GM10847 (cell line): ENCODE results near the gene PSME3IP1.

Experiments used
- POLR2A ChIP-seq: IDR thresholded peaks from 2 replicates; pipeline ENCODE4 v1.6.1; 2011; ENCODE audit not compliant: insufficient read length; ENCODE audit errors: extremely low read depth

The PSME3IP1 gene

DNA sequence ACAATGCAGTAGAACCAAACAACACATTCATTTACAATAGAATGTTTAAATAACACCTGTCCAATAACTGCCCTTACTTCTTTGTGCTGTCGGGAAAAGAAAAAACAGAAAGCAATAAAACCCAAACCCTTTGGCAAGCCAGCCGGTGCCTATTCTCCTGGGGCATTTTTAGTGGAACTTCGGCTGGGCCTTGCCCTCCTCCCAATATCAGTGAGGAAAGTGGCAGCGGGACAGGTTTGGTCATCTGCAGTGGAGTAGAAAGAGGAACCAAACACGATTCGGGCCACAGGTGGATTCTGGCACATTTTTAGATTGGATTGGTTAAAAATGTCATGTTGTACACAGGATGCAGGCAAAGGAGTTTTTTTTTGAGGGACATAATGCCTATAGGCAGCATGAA is 32.0 kb downstream of the PSME3IP1 start:
- no peak for TF ChIP-seq POLR2A

DNA sequence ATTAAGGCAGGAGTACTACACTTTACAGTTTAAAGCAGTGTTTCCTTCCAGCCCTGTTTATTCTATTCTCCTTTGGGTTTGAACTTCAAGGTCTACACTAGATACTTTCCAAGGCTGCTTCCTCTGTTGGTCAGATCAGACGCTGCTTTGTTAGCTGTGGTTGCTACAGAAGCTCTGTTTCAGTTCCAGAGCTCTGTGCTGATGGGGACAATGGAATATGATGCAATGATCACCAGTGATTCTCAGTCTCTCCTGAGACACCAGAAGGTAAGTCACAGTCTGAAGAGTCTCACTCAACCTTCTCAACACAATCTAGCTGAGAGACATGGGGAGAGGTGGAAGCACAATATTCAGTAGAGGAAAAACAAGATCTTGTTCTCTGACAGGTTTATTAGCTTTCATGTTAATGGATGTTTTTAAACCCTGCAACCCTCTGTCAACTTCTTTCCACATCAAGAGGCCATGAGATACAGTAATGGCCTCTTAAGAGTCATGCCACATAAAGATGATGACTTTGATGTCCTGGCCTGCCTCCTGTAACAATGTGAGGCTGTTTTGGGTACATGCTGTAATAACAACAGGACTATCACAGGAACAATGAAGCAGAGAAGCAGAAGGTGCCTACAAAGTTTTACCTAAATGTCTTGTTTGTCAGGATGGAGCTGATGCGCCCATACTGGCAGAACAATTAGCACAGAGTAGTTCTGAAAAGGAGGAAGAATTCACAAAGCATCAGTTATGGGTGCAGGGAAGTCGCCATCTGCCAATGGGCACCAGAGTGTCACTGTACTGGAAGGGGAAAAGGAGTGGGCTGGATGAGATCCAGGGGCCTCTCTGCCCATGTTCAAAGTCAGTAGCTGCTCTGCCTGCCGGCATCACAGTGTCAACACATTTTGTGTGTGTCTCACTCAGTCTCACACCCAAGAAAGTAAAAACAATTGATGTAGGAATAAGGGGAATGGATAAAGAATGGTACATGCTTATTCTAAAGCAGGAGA is 33.4 kb downstream of the PSME3IP1 start:
- TF ChIP-seq POLR2A, result no peak

- no peak for TF ChIP-seq POLR2A
Measured at GRCh38 chr16:57151369-57151768, 34.5 kb downstream of the PSME3IP1 start.

- no peak for TF ChIP-seq POLR2A
Measured at GRCh38 chr16:57150682-57151330, 35.0 kb downstream of the PSME3IP1 start.

- TF ChIP-seq POLR2A, result no peak
Measured at GRCh38 chr16:57149391-57149790, 36.4 kb downstream of the PSME3IP1 start.

GRCh38 chr16:57148481-57148880 is 37.4 kb downstream of the PSME3IP1 start:
- TF ChIP-seq POLR2A, result no peak

- TF ChIP-seq POLR2A, result no peak
Measured at GRCh38 chr16:57147381-57148221, 38.2 kb downstream of the PSME3IP1 start.

DNA sequence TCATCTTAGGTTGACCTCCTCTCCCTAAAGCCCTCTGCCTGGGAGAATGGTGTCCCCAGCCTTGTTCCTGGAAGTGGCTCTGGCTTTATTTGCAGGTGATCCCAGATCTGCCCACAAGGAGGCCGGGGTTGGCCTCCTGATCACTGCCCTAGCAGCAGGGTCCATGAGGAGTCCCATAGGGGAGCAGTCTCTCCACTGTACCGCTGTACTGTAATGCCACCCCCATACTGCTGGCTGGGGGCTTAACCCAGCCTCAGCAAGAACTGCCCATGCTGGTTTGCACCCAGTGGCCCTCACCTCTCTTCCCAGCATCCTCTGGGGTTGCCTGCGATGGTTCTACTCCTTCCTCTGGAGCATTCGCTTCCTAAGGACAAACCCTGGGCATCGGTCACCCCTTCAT is 39.1 kb downstream of the PSME3IP1 start:
- TF ChIP-seq POLR2A, result no peak

GRCh38 chr16:57146040-57146647 is 39.7 kb downstream of the PSME3IP1 start:
- no peak for TF ChIP-seq POLR2A

GRCh38 chr16:57145046-57146021 is 40.5 kb downstream of the PSME3IP1 start:
- no peak for TF ChIP-seq POLR2A

GRCh38 chr16:57144027-57144426 is 41.8 kb downstream of the PSME3IP1 start:
- no peak for TF ChIP-seq POLR2A

DNA sequence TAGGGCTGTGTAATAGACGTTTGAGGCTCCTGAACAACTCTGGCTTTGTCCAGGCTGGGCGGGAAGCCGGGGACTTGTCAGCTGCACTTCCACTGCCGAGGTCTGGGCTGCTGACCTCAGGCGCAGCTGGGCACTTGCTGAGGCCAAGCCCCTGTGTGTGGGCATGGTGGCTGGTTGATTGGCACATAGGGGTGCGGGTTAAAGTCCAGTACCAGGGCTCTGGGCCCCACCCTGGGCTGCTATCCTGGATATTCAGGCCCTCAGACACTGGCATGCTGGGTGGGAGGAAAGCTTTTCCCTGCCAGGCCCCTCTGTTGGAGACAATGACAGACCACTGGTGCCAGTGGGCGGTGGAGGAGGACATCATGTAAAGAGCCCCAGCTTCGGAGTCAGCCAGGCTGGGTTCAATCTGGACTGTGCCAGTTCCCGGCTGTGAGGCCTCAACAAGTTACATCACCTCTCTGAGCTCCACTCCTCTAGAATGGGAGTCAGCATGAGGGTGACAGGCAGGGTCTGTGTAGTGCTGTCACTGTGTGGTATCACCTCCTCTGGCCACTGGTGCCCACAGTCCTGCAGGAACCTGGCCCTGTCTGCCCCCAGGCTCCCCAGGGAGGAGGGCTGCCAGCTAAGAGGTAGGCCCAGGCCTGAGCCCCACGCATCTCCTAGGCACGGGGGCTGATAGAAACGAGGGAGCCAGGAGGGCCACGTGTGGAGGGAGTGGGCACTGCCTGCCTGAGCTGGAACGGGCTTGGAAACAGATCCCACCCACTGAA is 42.5 kb downstream of the PSME3IP1 start:
- no peak for TF ChIP-seq POLR2A

DNA sequence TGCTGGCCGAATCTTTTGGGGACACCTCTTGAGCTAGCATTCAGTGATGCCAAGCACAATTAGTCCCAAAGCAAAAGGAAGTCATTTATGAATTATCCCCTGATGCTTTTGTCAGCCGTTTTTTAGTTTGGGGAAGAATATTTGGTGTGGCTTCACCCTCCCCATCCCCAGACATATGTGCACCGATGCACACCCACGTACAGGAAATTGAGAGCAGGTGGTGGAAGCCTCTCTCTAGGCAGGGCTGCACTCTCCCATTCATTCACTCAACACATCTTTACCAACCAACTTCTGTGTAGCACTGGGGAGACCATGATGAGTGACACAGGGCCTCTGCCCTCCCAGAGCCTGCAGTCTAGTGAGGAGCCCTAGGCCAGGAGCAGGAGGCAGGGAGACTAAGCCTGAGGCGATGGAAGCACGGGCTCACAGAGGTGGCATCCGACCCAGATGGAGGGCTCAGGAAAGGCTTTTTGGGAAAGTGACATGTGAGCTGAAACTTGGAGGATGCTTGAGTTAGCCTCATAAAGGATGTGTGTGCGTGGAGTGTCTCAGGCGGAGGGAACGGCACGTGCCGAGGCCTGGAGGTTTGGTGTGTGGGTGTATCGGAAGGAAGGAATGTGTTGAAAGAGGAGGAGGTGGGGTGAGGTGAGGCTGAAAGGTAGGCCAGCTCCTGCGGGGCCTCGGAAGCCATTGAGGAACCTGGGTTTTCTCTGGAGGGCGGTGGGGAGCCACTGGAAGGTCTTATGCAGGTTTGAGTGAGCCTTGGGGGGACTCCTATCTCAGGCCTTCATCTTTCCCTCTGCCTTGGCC is 43.8 kb downstream of the PSME3IP1 start:
- no peak for TF ChIP-seq POLR2A
